Measurements from ENCODE around the gene PRKAR2A. TPM values are rescaled to one million over a fixed set of nuclear protein-coding genes. Genes with fewer than 3 reads are reported as not detected.
A peak's percentile ranks its signal among the peaks of the same experiment; 100 is the strongest.

Gene PRKAR2A
- total RNA-seq, 6 experiments from 2014 or later = 60.6 to 72.7 (median 68.2) TPM

DNA sequence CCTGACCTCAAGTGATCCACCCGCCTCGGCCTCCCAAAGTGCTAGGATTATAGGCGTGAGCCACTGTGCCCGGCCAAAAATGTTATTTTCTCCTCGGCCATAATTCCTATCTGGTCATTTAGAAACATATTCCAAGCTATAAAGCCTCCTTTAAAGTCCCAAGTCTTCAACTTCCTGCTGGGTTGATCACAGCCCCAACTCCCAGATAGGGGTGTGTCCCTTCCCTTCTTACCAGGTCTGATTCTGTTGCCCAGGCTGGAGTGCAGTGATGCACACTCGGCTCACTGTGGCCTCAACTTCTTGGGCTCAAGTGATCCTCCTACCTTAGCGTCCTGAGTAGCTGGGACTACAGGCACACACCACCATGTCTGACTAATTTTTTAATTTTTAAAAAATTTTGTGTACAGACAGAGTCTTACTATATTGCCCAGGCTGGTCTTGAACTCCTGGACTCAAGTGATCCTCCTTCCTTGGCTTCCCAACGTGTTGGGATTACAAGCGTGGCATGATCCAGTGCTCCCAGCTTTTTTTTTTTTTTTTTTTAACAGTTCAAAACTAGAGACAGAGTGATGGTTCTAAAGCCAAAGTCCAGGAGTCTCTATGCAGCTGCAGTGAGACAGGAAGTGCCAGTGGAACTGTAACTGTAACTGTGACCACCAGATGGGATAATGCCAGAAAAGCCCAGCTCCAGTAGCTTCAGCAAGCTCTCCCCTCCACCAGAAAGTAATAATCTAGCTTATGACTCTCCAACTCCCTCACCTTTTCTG, 8.2 kb upstream of the PRKAR2A start:
- H3K27me3 Mint-ChIP-seq (ENCODE audit: insufficient read depth) = no peaks in the 10 kb centered on the region; the same call in 1 of the 2 replicates

DNA sequence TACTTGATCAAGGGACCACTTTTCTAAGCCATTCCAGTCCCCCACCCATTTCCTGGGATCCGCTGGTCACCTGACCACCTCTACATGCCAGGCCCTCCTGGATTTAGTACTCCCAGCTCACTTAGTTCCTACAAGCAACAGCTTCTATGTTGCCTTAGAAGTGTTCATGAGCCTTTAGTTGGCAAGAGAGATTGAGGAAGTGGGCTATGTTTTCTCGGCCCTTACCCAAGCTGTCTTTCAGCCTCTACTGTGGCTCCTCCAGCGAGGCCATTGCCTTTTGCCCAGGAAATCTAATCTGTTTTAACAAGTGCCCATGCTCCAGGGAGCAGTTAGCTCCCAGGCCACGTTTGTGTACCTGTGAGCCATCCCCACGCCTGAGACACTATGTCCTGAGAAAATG, 4.5 kb upstream of the PRKAR2A start:
- DNase-seq = no peak
- Mint-ChIP-seq H3K27me3 (ENCODE audit: insufficient read depth) (no peaks in the 10 kb centered on the region; the same call in 1 of the 2 replicates), H3K4me3 (no peak overlapping the region), H3K9me3 (no peaks in the 10 kb centered on the region), H3K27ac (no peak overlapping the region), H3K4me1 (ENCODE audit: low read depth) (peaks cover 9% of the 10 kb centered on the region), H3K36me3 (ENCODE audit: low read depth) (no peaks in the 10 kb centered on the region)
- TF ChIP-seq CTCF (IDR thresholded peaks at IDR 0.05) = no peak

More for the DNA sequence above, 8.2 kb upstream of the PRKAR2A start:
- H3K27ac Mint-ChIP-seq = no peak overlapping the region
- no peak for DNase-seq
- no peak overlapping the region for H3K4me3 Mint-ChIP-seq
- H3K9me3 Mint-ChIP-seq = no peaks in the 10 kb centered on the region
- no peaks in the 10 kb centered on the region for H3K4me1 Mint-ChIP-seq (ENCODE audit: low read depth)
- TF ChIP-seq CTCF (IDR thresholded peaks at IDR 0.05) = no peak
- no peaks in the 10 kb centered on the region for H3K36me3 Mint-ChIP-seq (ENCODE audit: low read depth)

DNA sequence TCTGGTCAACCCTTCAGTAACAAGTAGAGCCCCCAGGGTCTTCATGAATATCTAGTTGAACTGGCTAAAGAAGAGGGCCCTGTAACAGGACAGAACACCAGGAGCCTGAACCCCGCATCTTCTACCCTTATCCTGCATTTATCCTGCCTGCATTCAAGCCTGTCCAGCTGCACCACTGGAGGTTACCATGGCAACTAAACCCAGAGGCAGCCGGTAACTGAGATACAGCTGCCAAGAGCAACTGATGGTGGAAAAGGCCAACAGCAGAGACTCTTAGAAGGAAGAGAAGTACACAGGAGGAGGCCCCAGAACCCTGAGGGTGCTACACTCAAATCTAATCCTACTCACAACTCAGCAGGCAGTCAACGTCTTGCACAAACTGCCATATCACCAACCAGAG, 3.7 kb upstream of the PRKAR2A start:
- H3K36me3 Mint-ChIP-seq (ENCODE audit: low read depth) = no peaks in the 10 kb centered on the region
- TF ChIP-seq CTCF (IDR thresholded peaks at IDR 0.05) = no peak
- H3K4me1 Mint-ChIP-seq (ENCODE audit: low read depth) = peaks cover 9% of the 10 kb centered on the region
- no peak overlapping the region for H3K4me3 Mint-ChIP-seq
- H3K27me3 Mint-ChIP-seq (ENCODE audit: insufficient read depth) = no peaks in the 10 kb centered on the region; the same call in 1 of the 2 replicates
- peak; percentile 11 for DNase-seq
- H3K9me3 Mint-ChIP-seq = no peaks in the 10 kb centered on the region
- H3K27ac Mint-ChIP-seq = no peak overlapping the region

- Mint-ChIP-seq H3K9me3 (no peaks in the 10 kb centered on the region), H3K36me3 (ENCODE audit: low read depth) (peaks cover 7% of the 10 kb centered on the region), H3K27me3 (ENCODE audit: insufficient read depth) (no peaks in the 10 kb centered on the region), H3K4me3 (no peak overlapping the region; the same call in 1 of the 2 replicates), H3K27ac (no peak overlapping the region), H3K4me1 (ENCODE audit: low read depth) (peaks cover 21% of the 10 kb centered on the region)
- no peak for TF ChIP-seq CTCF (IDR thresholded peaks at IDR 0.05)
- DNase-seq = no peak
These were observed 1.3 kb upstream of the PRKAR2A start for GRCh38 chr3:48848816-48849515.

- Mint-ChIP-seq H3K4me3 (peak overlapping the region; percentile 92), H3K27ac (peak overlapping the region; percentile 85), H3K27me3 (ENCODE audit: insufficient read depth) (no peaks in the 10 kb centered on the region), H3K4me1 (ENCODE audit: low read depth) (peaks cover 21% of the 10 kb centered on the region), H3K9me3 (no peaks in the 10 kb centered on the region), H3K36me3 (ENCODE audit: low read depth) (peaks cover 7% of the 10 kb centered on the region)
- TF ChIP-seq CTCF (IDR thresholded peaks at IDR 0.05) = no peak
- DNase-seq = peak; percentile 72
These were observed 596 bp downstream of the PRKAR2A start for GRCh38 chr3:48847053-48847503.

Measured in HFFc6 (cell line).